ENCODE measurements around the gene RAB14. TPM values are rescaled to one million over a fixed set of nuclear protein-coding genes. Genes with fewer than 3 reads are reported as not detected.

Gene RAB14
- total RNA-seq, 2 donors from 2014 or later, result 13.5 to 21.8 TPM

- TF ChIP-seq POLR2A (IDR thresholded peaks at IDR 0.05), result no peak
- TF ChIP-seq CTCF (IDR thresholded peaks at IDR 0.05), result no peak
- no peaks in the 10 kb centered on the region for H3K27me3 ChIP-seq
- no peak for ATAC-seq
- H3K4me3 ChIP-seq, result no peak overlapping the region
- WGBS, 2 donors, result 86 to 94% methylated on average over 2 of the region's 2 CpGs
- H3K4me1 ChIP-seq, result peaks cover 48% of the 10 kb centered on the region
- H3K9me3 ChIP-seq, result no peaks in the 10 kb centered on the region
- no peak overlapping the region for H3K27ac ChIP-seq
- intact Hi-C loops (cut with DNase I), result no loop called here
- no peak for DNase-seq
- no peaks in the 10 kb centered on the region for H3K36me3 ChIP-seq (replicated peaks in 1 of 2; ENCODE audit: insufficient read depth in 1 of 2, low read depth in 2 of 2)
These were observed 10.4 kb downstream of the RAB14 start for GRCh38 chr9:121191235-121191634.

- TF ChIP-seq POLR2A (IDR thresholded peaks at IDR 0.05) (no peak), CTCF (IDR thresholded peaks at IDR 0.05) (no peak)
- intact Hi-C loops (cut with DNase I), result no loop called here
- Histone ChIP-seq H3K36me3 (replicated peaks in 1 of 2; ENCODE audit: insufficient read depth in 1 of 2, low read depth in 2 of 2) (no peaks in the 10 kb centered on the region), H3K27ac (no peak overlapping the region), H3K4me3 (no peak overlapping the region), H3K9me3 (no peaks in the 10 kb centered on the region), H3K4me1 (peaks cover 51% of the 10 kb centered on the region), H3K27me3 (no peaks in the 10 kb centered on the region)
- no peak for ATAC-seq
- 89 to 93% methylated on average over 3 of the region's 3 CpGs for WGBS, 2 donors
- no peak for DNase-seq
These were observed 12.0 kb downstream of the RAB14 start for GRCh38 chr9:121189660-121190059.

DNA sequence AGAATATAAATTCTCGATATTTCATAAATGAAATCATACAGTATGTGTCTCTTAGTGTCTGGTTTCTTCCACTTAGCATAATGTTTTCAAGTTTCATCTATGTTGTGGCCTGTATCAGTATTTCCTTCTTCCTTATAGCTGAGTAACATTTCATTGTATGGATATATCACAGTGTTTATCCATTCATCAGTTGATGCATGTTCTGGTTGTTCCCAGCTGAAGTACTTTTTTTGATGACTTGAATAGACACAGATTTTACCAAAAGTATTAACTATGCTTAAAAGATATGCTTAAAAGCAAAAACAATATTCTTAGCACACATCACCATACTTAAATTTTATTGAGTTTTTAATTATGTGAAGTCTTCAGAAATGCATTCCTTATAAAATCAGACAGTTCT is 12.7 kb downstream of the RAB14 start:
- no peak for DNase-seq
- intact Hi-C loops (cut with DNase I), result no loop called here
- 82 to 90% methylated on average over 1 of the region's 1 CpG for WGBS, 2 donors
- no peak overlapping the region for H3K27ac ChIP-seq
- H3K4me3 ChIP-seq, result no peak overlapping the region
- TF ChIP-seq CTCF (IDR thresholded peaks at IDR 0.05) (no peak), POLR2A (IDR thresholded peaks at IDR 0.05) (no peak)
- no peak for ATAC-seq
- no peaks in the 10 kb centered on the region for H3K27me3 ChIP-seq
- no peaks in the 10 kb centered on the region for H3K9me3 ChIP-seq
- peaks cover 50% of the 10 kb centered on the region for H3K4me1 ChIP-seq
- H3K36me3 ChIP-seq (replicated peaks in 1 of 2; ENCODE audit: insufficient read depth in 1 of 2, low read depth in 2 of 2), result no peaks in the 10 kb centered on the region

- no peak for ATAC-seq
- no peaks in the 10 kb centered on the region for H3K36me3 ChIP-seq (replicated peaks in 1 of 2; ENCODE audit: insufficient read depth in 1 of 2, low read depth in 2 of 2)
These were observed 13.9 kb downstream of the RAB14 start for GRCh38 chr9:121187636-121188305.

More at GRCh38 chr9:121187636-121188305, 13.9 kb downstream of the RAB14 start:
- Histone ChIP-seq H3K4me1 (peaks cover 52% of the 10 kb centered on the region), H3K9me3 (no peaks in the 10 kb centered on the region), H3K27ac (no peak overlapping the region), H3K4me3 (no peak overlapping the region), H3K27me3 (no peaks in the 10 kb centered on the region)
- intact Hi-C loops (cut with DNase I), result no loop called here
- no peak for DNase-seq
- no peak for TF ChIP-seq CTCF (IDR thresholded peaks at IDR 0.05)
- no peak for TF ChIP-seq POLR2A (IDR thresholded peaks at IDR 0.05)
- WGBS, 2 donors, result 47 to 51% methylated on average over 3 of the region's 3 CpGs

Measured in body of pancreas (tissue), 4 donors.